HepG2 (cell line): ENCODE data around the gene HAUS1. TPM values are rescaled to one million over a fixed set of nuclear protein-coding genes. Genes with fewer than 3 reads are reported as not detected.

Experiments
- BORCS8-MEF2B ChIP-seq: sonication (generic); formaldehyde crosslinking; IDR thresholded peaks from 2 replicates; pipeline ENCODE4 v1.8.0; 2022; ENCODE audit warnings: mild to moderate bottlenecking, missing genetic modification reagents
- DNMT3B ChIP-seq: conservative IDR thresholded peaks from 2 replicates; pipeline ENCODE4 v1.6.1; 2016; ENCODE audit warnings: missing biosample characterization, control low read depth
- FOXK2 ChIP-seq: fragments of 450-650 bp; IDR thresholded peaks from 2 replicates; pipeline ENCODE4 v1.6.1; 2016
- IRX3 ChIP-seq: sonication (generic); formaldehyde crosslinking; IDR thresholded peaks from 2 replicates; pipeline ENCODE4 v1.8.1; 2023; ENCODE audit warnings: mild to moderate bottlenecking, low read depth, missing genetic modification reagents, borderline replicate concordance
- MLXIP ChIP-seq: sonication (generic); formaldehyde crosslinking; IDR thresholded peaks from 2 replicates; pipeline ENCODE4 v1.9.0; 2021; ENCODE audit warnings: missing genetic modification reagents, borderline replicate concordance
- MXI1 ChIP-seq: IDR thresholded peaks from 3 replicates; pipeline ENCODE4 v1.6.1; 2012; ENCODE audit warnings: low read depth, low read length, inconsistent platforms, borderline replicate concordance
- NONO ChIP-seq, 2 experiments: fragments of 450-650 bp in 1 of 2; sonication (generic) in 1 of 2; formaldehyde crosslinking in 1 of 2; IDR thresholded peaks in 1 of 2; conservative IDR thresholded peaks in 1 of 2; 2 replicates each; pipeline versions ENCODE4 v1.6.1 to v1.8.0; 2017 to 2022; ENCODE audit warnings: mild to moderate bottlenecking in 1 of 2, missing genetic modification reagents in 1 of 2, moderate library complexity in 1 of 2
- POLR2AphosphoS2 ChIP-seq: IDR thresholded peaks from 2 replicates; pipeline ENCODE4 v1.6.1; 2011; ENCODE audit warnings: low read depth, low read length, improper control_type of control experiment
- TRIM24 ChIP-seq: sonication (generic); formaldehyde crosslinking; IDR thresholded peaks from 2 replicates; pipeline ENCODE4 v1.8.0; 2022; ENCODE audit warnings: mild to moderate bottlenecking, missing genetic modification reagents
- XRCC5 ChIP-seq: fragments of 200-400 bp; formaldehyde crosslinking; optimal IDR thresholded peaks from 2 replicates; pipeline ENCODE3; 2017; ENCODE audit warnings: mild to moderate bottlenecking, low read length
- ZNF138 ChIP-seq: sonication (generic); formaldehyde crosslinking; IDR thresholded peaks from 2 replicates; pipeline ENCODE4 v1.5.0; 2020; ENCODE audit warnings: mild to moderate bottlenecking, low read depth, missing genetic modification reagents
- ZNF18 ChIP-seq: sonication (generic); formaldehyde crosslinking; IDR thresholded peaks from 2 replicates; pipeline ENCODE4 v1.8.0; 2022; ENCODE audit warnings: mild to moderate bottlenecking, missing genetic modification reagents; ENCODE audit not compliant: insufficient replicate concordance
- ZNF431 ChIP-seq: sonication (generic); formaldehyde crosslinking; IDR thresholded peaks from 2 replicates; pipeline ENCODE4 v1.9.0; 2022; ENCODE audit warnings: missing genetic modification reagents, low read depth, mild to moderate bottlenecking, borderline replicate concordance
- ZNF446 ChIP-seq: sonication (generic); formaldehyde crosslinking; IDR thresholded peaks from 2 replicates; pipeline ENCODE4 v1.5.0; 2020; ENCODE audit warnings: mild to moderate bottlenecking, missing genetic modification reagents
- ZNF747 ChIP-seq: sonication (generic); formaldehyde crosslinking; IDR thresholded peaks from 2 replicates; pipeline ENCODE4 v1.8.1; 2023; ENCODE audit warnings: missing genetic modification reagents, mild to moderate bottlenecking, borderline replicate concordance
- polyA plus RNA-seq, 8 experiments: library from polyadenylated mRNA; depleted of rRNA in 3 of 8; stranded (reverse) in 7 of 8; unstranded in 1 of 8; fragments of >200 nt; fragmentation: Illumina TruSeq in 4 of 8; extraction: Trizol in 4 of 8; gene quantifications; 2 replicates each; pipeline versions ENCODE4 v1.2.1 to v1.2.3, GENCODE V29; 2011 to 2016; ENCODE audit warnings: low read depth in 4 of 8, missing spikeins in 1 of 8, mixed read lengths in 1 of 8; ENCODE audit not compliant: insufficient read depth in 1 of 8
- total RNA-seq, 5 experiments: library from RNA; depleted of rRNA; stranded (reverse); fragments of >200 nt; fragmentation: Illumina TruSeq; extraction: Trizol; gene quantifications; 2 replicates each; pipeline ENCODE4 v1.2.3, GENCODE V29; 2016; ENCODE audit warnings: low read depth in 1 of 5
- TF ChIP-seq, protein P1 (sequence below): sonication (generic); formaldehyde crosslinking; IDR thresholded peaks from 2 replicates; pipeline ENCODE4 v1.9.0; 2021; ENCODE audit warnings: missing genetic modification reagents, mild to moderate bottlenecking, borderline replicate concordance
- TF ChIP-seq, protein P2 (sequence below): sonication (generic); formaldehyde crosslinking; conservative IDR thresholded peaks from 2 replicates; pipeline ENCODE4 v1.4.0; 2020; ENCODE audit warnings: missing genetic modification reagents
- TF ChIP-seq, protein P3 (sequence below): sonication (generic); formaldehyde crosslinking; IDR thresholded peaks from 2 replicates; pipeline ENCODE4 v1.4.0; 2020; ENCODE audit warnings: missing genetic modification reagents

The HAUS1 gene
- total and polyA plus RNA-seq, 2 of the 13 experiments (the other 11 are each of a cell fraction or from before 2014, with no cell fraction given): 20.6 to 59.2 TPM

- TF ChIP-seq, protein P1, sequence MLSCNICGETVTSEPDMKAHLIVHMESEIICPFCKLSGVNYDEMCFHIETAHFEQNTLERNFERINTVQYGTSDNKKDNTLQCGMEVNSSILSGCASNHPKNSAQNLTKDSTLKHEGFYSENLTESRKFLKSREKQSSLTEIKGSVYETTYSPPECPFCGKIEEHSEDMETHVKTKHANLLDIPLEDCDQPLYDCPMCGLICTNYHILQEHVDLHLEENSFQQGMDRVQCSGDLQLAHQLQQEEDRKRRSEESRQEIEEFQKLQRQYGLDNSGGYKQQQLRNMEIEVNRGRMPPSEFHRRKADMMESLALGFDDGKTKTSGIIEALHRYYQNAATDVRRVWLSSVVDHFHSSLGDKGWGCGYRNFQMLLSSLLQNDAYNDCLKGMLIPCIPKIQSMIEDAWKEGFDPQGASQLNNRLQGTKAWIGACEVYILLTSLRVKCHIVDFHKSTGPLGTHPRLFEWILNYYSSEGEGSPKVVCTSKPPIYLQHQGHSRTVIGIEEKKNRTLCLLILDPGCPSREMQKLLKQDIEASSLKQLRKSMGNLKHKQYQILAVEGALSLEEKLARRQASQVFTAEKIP: no peak
- TF ChIP-seq, protein P2, sequence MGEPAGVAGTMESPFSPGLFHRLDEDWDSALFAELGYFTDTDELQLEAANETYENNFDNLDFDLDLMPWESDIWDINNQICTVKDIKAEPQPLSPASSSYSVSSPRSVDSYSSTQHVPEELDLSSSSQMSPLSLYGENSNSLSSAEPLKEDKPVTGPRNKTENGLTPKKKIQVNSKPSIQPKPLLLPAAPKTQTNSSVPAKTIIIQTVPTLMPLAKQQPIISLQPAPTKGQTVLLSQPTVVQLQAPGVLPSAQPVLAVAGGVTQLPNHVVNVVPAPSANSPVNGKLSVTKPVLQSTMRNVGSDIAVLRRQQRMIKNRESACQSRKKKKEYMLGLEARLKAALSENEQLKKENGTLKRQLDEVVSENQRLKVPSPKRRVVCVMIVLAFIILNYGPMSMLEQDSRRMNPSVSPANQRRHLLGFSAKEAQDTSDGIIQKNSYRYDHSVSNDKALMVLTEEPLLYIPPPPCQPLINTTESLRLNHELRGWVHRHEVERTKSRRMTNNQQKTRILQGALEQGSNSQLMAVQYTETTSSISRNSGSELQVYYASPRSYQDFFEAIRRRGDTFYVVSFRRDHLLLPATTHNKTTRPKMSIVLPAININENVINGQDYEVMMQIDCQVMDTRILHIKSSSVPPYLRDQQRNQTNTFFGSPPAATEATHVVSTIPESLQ (CRISPR knock-in tag): no peak
- TF ChIP-seq ZNF138 (CRISPR knock-in tag) (no peak), IRX3 (CRISPR knock-in tag) (no peak), DNMT3B (CRISPR knock-in tag) (no peak), ZNF446 (CRISPR knock-in tag) (no peak; the same call in 1 of the 2 replicates), MLXIP (no peak), ZNF18 (CRISPR knock-in tag) (no peak), FOXK2 (no peak), MXI1 (peak; percentile 20; the same call in 1 of the 3 replicates), NONO (IDR thresholded peaks at IDR 0.05) (no peak), NONO (CRISPR knock-in tag; conservative IDR thresholded peaks at IDR 0.05) (peak; percentile 54; the same call in 1 of the 2 replicates), BORCS8-MEF2B (CRISPR knock-in tag) (no peak), ZNF747 (CRISPR knock-in tag) (no peak), XRCC5 (peak; percentile 33), TRIM24 (CRISPR knock-in tag) (no peak), POLR2AphosphoS2 (no peak), ZNF431 (CRISPR knock-in tag) (no peak)
- TF ChIP-seq, protein P3, sequence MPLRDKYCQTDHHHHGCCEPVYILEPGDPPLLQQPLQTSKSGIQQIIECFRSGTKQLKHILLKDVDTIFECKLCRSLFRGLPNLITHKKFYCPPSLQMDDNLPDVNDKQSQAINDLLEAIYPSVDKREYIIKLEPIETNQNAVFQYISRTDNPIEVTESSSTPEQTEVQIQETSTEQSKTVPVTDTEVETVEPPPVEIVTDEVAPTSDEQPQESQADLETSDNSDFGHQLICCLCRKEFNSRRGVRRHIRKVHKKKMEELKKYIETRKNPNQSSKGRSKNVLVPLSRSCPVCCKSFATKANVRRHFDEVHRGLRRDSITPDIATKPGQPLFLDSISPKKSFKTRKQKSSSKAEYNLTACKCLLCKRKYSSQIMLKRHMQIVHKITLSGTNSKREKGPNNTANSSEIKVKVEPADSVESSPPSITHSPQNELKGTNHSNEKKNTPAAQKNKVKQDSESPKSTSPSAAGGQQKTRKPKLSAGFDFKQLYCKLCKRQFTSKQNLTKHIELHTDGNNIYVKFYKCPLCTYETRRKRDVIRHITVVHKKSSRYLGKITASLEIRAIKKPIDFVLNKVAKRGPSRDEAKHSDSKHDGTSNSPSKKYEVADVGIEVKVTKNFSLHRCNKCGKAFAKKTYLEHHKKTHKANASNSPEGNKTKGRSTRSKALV: no peak
These were observed at the start of gene HAUS1 (continued) for GRCh38 chr18:46104128-46104911.
